A204.1 (cell line): ENCODE data around the gene RAI14.

ENCODE experiments used
- FAIRE-seq: peaks from 2 replicates; lab custom pipeline; 2012; peaks lifted over from hg19 to GRCh38; lab: Jason Lieb, UNC

RAI14 gene

GRCh38 chr5:34656001-34656699, at the start of gene RAI14:
RAI14 (plus strand) TSS chr5:34656328; CDS start chr5:34686920, 30,592 bp downstream.
- no peak for FAIRE-seq

- no peak for FAIRE-seq
Measured at GRCh38 chr5:34608368-34608767, 47.8 kb upstream of the RAI14 start.

- no peak for FAIRE-seq
Measured at GRCh38 chr5:34608859-34609648, 47.1 kb upstream of the RAI14 start.

DNA sequence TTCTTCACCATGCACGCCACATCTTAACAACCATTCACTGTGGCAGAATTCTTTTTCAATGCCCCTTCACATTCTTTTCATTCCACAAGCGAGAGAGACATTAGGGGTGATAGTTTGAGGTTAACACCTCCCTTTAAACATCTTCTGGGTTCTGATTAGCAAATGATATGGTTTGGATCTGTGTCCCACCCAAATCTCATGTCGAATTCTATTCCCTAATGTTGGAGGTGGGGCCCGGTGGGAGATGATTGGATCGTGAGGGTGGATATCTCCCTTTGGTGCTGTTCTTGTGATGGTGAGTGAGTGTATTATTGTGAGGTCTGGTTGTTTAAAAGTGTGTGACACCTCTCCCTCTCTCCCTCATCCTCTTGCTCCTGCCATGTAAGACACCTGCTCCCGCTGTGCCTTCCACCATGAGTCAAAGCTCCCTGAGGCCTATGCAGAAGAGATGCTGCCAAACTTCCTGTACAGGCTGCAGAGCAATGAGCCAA, 46.1 kb upstream of the RAI14 start:
- FAIRE-seq = no peak

DNA sequence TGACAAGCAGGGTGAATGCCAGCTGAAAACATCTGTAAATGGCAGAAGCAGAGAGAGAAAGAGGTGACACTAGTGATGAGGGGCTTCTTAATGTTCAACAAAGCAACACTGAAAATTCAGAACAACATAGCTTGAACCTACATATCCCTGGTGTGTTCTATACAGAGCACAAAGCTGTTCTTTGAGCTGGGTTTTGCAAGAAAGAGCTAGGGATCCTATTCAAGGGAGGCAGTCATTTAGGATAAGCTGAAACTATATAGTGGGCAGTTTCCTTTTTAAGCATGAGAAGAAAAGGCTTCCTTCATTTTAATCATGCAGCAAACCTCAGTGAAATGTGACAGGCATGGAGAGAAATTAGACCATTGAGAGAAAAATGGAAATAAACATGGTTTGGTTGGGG, 45.6 kb upstream of the RAI14 start:
- FAIRE-seq = no peak

- FAIRE-seq = no peak
Measured at GRCh38 chr5:34611464-34612415, 44.4 kb upstream of the RAI14 start.

- FAIRE-seq = no peak
Measured at GRCh38 chr5:34616651-34617050, 39.5 kb upstream of the RAI14 start.

DNA sequence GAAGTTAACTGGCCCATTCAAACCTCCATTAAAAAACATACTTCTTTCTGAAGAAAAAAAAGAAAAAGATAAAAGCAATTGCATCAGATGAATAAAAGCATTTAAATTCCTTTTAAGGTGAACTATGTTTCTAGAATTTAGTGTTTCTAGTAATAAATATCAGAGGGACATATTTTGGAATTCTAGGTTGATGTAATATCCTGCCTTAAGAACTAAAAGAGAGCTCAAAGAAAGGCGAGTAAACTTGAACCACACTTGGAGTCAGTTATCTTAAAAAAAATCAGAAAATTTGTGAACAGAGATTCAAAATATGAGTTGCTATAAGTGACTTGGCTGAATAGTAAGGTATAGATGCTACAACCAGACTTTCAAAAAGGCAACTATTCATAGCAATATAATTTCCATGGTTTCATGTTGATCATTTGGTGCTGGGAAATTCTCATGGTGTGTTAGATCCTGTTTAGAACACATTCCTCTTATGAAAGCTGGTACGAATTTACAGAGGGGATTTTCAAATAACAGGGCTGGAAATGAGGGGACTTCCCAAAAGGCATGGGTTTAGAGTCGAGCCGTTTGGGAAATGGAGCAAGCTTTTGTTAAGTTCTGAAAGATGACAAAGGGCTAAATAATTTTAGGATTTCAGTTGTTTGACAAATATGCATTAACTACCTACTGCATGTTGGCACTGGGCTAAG, 37.6 kb upstream of the RAI14 start:
- no peak for FAIRE-seq

GRCh38 chr5:34620185-34620584, 35.9 kb upstream of the RAI14 start:
- FAIRE-seq = no peak

GRCh38 chr5:34621277-34622097, 34.6 kb upstream of the RAI14 start:
- FAIRE-seq = no peak

GRCh38 chr5:34622098-34622400, 34.1 kb upstream of the RAI14 start:
- no peak for FAIRE-seq

- FAIRE-seq = no peak
Measured at GRCh38 chr5:34624691-34625090, 31.4 kb upstream of the RAI14 start.

DNA sequence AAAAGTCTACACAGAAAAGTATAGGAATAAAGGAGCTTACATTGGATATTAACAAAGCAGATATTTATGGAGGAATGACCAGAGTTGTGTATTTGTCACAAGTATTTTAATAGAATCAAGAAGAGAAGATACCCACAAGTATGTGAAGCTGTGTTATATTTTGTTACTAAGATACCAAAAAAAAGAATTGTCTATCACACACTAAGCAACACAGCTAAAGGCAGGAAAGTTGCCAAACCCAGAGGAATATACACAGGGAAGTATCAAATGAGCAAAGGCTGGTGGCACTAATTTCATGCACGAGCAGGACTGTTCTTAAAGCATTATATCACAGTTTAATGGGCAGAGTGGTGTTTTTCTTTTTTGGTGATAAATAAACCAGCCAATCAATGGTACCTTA, 30.9 kb upstream of the RAI14 start:
- no peak for FAIRE-seq

DNA sequence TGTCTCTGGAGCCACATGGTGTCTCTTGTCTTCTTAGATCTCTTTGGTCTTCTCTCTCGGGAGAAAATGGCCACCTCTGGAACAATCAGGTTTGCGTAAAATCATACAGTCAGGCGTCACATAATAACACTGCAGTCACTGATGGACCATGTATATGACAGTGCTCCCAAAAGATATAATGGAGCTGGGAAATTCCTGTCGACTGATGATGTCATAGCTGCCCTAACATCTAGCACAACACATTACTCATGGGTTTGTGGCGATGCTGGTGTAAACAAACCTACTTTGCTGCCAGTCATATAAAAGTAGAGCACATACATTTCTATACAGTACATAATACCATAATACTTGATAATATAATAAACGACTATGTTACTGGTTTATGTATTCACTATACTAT, 30.1 kb upstream of the RAI14 start:
- no peak for FAIRE-seq

GRCh38 chr5:34626751-34627150, 29.4 kb upstream of the RAI14 start:
- no peak for FAIRE-seq

- FAIRE-seq = no peak
Measured at GRCh38 chr5:34627794-34628193, 28.3 kb upstream of the RAI14 start.

- FAIRE-seq = no peak
Measured at GRCh38 chr5:34628373-34628772, 27.8 kb upstream of the RAI14 start.

- FAIRE-seq = no peak
Measured at GRCh38 chr5:34630596-34630995, 25.5 kb upstream of the RAI14 start.

DNA sequence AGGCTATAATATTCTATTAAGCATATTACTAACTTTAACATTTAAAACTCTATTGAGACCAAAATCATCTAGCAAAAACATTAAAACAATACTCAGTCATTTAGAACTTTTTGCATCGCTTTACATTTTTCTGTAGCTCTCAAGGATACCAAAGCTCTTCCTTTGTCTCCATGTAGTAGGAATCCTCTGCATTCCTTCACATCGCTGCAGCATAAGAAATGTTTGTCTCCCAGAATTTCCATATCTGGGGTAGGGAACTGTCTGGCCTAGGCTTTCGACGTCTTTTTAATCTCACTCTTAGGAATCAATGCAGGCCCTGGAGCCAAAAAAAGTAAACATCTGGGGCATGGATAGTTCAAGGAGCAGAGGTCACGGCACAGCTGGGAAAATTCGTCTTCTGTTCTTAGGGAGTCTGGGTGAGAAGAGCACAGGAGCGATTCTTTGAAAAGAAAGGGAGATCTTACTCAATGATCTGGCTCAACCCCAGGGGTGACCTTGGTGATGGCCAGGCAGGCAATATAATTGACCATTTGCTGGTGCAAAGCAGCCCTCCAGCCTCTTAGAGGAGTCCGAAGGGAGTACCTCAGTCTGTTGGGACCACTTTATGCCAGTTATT, 23.2 kb upstream of the RAI14 start:
- FAIRE-seq = no peak

DNA sequence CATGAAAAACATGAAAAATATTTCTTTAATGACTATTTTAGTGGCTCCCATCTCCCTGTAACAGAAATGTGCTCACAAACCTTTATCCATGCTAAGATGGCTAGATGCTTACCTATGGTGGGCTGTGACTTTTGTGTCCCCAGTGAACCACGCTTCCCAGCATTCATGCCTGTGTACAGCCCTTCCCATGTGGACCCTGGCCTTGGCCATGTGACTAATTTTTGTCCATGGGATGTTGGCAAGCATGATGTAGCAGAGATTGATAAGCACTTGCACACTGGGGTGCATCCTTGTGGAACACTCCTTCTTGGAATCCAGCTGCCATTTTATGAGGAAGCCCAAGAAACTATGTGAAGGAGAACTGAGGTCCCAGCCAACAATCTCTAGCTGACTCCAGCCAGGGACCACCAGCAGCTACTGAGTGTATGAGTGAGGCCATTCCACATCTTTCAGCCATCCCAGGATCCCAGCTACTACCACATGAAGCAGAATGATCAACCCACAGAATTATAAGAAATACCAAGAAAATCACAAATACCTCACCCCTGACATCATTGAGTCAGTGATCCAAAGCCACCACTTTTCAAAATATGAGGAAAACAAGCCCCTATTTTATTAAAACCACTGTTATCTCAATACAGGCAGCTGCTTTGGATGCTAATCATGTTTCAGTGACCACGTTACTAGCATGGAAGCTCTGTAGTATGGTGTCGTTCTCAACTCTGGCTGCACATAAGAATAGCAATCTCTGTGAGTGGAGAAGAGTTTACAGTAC, 16.1 kb upstream of the RAI14 start:
- no peak for FAIRE-seq
